AG10803 (cell line): Measurements from ENCODE around the gene ANKRD13B.
"Not testable (repeated sequence)": the region's sequence is repeated elsewhere in the genome, so short reads cannot be mapped to it uniquely, and the experiment has no call there.

Experiments
- DNase-seq: peaks from one replicate; pipeline ENCODE4 v3.0.0; 2010; ENCODE audit warnings: low read depth
- H3K4me3 ChIP-seq: 2 replicates; pipeline ENCODE4 v1.5.1; 2011; ENCODE audit warnings: mild to moderate bottlenecking, low read length, control low read depth
- TF ChIP-seq, protein P1 (sequence below): conservative IDR thresholded peaks from 2 replicates; pipeline ENCODE4 v1.5.1; 2011; ENCODE audit warnings: mild to moderate bottlenecking, low read length, control low read depth, inconsistent platforms

Gene ANKRD13B

DNA sequence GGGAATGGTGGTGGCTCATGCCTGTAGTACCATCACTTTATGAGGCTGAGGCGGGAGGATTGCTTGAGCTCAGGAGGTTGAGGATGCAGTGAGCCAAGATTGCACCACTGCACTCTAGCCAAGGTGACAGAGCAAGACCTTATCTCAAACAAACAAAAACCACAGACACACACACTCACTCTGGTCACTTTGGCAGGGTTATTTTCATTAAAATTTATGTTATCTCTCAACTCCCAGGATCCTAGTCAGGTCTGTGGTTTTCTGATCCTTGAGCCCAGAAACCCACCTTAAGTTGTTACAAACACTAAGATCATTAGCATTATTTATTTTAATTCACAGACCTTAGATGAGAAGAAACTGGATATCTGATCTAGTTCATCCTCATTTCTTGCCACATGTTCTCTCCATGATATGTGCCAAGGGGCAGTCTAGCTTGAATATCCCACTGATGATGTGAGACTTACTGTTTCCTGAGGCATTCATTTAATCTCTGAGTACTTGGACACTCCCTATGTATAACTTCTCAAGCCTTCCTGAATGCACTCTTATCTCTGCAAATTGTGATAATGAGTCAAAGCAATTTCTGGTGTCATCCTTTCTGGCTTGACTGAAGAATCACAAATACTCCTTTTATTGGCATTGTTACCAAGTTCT, 35.7 kb upstream of the ANKRD13B start:
- TF ChIP-seq, protein P1, sequence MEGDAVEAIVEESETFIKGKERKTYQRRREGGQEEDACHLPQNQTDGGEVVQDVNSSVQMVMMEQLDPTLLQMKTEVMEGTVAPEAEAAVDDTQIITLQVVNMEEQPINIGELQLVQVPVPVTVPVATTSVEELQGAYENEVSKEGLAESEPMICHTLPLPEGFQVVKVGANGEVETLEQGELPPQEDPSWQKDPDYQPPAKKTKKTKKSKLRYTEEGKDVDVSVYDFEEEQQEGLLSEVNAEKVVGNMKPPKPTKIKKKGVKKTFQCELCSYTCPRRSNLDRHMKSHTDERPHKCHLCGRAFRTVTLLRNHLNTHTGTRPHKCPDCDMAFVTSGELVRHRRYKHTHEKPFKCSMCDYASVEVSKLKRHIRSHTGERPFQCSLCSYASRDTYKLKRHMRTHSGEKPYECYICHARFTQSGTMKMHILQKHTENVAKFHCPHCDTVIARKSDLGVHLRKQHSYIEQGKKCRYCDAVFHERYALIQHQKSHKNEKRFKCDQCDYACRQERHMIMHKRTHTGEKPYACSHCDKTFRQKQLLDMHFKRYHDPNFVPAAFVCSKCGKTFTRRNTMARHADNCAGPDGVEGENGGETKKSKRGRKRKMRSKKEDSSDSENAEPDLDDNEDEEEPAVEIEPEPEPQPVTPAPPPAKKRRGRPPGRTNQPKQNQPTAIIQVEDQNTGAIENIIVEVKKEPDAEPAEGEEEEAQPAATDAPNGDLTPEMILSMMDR = no peak
- no peak overlapping the region for H3K4me3 ChIP-seq
- DNase-seq = no peak

DNA sequence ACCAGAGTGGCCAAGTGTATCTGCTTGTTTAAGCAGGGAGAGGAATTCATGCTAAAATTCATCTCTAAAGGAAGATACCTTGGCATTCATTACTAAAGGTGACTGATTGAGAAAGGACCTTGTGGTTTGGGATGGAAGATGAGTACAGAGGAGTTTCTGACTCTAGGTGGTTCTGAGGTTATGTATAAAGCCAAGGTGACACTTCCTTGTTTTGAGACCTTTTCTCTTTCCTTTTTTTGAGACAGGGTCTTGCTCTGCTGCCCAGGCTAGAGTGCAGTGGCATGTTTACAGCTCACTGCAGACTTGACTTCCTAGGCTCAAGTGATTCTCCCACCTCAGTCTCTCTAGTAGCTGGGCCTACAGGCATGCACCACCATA, 35.2 kb upstream of the ANKRD13B start:
- DNase-seq = no peak
- H3K4me3 ChIP-seq = no peak overlapping the region
- TF ChIP-seq, protein P1 = no peak

DNA sequence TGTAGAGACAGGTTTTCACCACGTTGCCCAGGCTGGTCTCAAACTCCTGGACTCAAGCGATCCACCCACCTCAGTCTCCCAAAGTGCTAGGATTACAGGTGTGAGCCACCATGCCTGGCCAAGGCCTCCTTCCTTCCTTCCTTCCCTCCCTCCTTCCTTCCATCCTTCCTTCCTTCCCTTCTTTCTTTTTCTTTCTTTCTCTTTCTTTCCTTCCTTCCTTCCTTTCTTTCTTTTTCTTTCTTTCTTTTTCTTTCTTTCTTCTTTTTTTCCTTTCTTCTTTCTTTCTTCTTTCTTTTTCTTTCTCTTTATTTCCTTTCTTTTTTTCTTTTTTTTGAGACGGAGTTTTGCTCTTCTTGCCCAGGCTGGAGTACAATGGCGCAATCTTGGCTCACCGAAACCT, 34.8 kb upstream of the ANKRD13B start:
- H3K4me3 ChIP-seq, DNase-seq: not testable (repeated sequence)

DNA sequence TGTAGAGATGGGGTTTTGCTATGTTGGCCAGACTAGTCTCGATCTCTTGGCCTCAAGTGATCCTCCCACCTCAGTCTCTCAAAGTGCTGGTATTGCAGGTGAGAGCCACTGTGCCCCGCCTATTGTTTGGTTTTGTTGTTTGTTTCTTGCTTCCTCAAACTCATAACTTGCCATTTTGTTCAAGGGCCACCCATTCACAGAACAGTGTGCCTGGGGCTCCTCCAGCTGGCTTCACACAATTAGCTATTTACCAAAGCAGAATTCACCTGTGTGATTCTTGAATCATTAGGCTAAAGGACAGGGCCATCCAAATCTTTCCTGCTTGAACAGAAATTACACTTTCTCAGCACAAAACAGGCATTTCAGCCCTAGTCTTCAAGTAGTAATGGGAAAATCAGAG, 33.3 kb upstream of the ANKRD13B start:
- TF ChIP-seq, protein P1 = no peak
- no peak for DNase-seq
- no peak overlapping the region for H3K4me3 ChIP-seq

DNA sequence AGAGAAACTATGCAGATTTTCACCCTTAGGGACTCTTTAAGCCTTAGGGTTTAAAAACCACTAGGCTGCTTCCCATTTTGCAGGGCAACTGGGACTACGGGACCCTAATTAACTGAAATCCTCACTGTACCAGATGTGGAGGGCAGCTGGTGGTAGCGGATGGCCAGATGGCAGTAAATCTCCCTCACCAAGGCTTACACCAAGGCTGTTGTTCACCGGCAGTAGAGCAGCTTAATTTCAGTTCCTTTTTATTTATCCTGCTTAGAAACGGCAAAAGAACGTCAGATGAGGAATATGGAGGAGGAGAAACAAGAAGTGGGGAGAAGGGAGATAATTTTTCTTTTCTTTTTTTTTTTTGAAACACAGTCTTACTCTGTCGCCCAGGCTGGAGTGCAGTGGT, 32.6 kb upstream of the ANKRD13B start:
- TF ChIP-seq, protein P1 = no peak
- H3K4me3 ChIP-seq = no peak overlapping the region
- DNase-seq = no peak

DNA sequence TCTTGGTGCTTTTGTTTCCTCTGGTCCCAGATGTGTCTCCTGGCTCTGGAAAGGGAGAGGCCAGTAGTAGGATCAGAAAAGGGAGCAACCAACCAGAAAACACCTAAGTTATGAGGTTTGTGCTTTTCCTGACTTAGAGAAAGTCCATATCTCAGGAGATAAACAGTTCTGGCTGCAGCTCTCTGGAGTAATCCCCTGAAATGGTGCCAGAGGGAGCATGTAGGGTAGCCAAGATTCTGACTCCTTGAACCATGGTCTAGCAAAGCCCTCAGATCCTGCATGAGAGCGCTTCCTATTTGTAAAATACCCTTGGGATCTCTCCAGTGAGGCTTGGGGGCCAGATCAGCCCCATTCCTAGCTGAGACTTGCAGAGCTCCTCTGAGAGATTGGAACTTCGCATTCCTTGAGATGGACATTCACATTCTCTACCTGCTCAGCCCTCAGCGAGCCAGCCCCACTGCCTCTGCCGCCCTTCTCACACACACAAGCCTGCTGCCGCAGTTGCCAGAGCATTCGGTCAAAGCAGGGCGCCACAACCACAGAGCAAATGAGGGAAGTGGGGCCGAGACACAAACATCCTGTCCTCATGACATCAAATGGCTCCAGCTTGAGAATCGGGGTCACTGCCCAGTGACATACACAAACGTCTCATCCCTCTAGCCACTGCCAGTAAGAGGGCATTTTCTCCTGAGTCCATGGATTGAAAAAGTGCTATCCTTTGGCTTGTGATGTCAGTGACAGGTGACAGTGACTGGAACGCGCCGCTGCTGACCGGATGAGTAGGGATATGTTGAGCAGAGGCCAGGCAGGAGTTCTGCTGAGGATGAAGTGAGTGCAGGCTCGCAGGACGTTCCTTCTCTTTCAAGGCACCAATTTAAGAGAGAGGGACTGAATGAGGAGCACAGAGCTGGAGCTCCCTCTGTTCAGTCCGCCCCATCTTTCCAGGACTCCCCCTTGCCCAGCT, 31.1 kb upstream of the ANKRD13B start:
- TF ChIP-seq, protein P1 = no peak
- no peak for DNase-seq
- H3K4me3 ChIP-seq = no peak overlapping the region

DNA sequence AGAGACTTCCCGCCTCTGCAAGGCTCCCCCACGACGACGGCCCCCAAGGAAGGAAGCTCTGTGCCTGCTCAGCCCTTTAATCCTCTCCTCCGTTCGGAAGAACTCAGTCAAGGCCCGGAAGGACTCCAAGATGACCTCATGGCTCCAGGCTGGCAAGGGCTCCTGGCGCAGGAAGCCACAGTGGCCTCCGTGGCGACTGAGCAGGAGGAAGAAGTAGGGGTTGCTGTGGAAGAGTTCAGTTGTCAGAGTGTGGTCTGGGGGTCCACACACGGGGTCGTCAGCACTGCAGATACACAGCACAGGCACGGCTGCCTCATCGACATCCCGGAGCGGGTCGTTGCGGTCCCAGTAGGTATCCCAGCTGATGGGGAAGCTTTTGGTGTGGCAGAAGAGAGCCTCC, 30.3 kb upstream of the ANKRD13B start:
- TF ChIP-seq, protein P1 = no peak
- no peak overlapping the region for H3K4me3 ChIP-seq
- DNase-seq = no peak
